H9 (cell line): ENCODE results near the gene SDC3. TPM values are rescaled to one million over a fixed set of nuclear protein-coding genes. Genes with fewer than 3 reads are reported as not detected.

Source experiments
- DNase-seq: peaks from one replicate; pipeline ENCODE4 v3.0.0-alpha.2; 2017
- H2AFZ ChIP-seq: one replicate; pipeline ENCODE4 v1.6.1; 2013; ENCODE audit warnings: mild to moderate bottlenecking, low read length, control low read depth, moderate library complexity
- H2AK5ac ChIP-seq: 2 replicates; pipeline ENCODE4 v1.6.1; 2013; ENCODE audit warnings: low read length, control low read depth, mixed read lengths; ENCODE audit not compliant: insufficient read length
- H2BK120ac ChIP-seq: one replicate; pipeline ENCODE4 v1.6.1; 2013; ENCODE audit warnings: low read depth, mild to moderate bottlenecking, low read length, control low read depth, inconsistent platforms; ENCODE audit not compliant: poor library complexity, severe bottlenecking
- H2BK12ac ChIP-seq: 2 replicates; pipeline ENCODE4 v1.6.1; 2013; ENCODE audit warnings: low read length, control low read depth, mixed read lengths, low read depth; ENCODE audit not compliant: insufficient read length
- H2BK15ac ChIP-seq: 2 replicates; pipeline ENCODE4 v1.6.1; 2013; ENCODE audit warnings: low read depth, low read length, control low read depth
- H2BK20ac ChIP-seq: one replicate; pipeline ENCODE4 v1.6.1; 2013; ENCODE audit warnings: low read depth, mild to moderate bottlenecking, low read length, control low read depth, inconsistent platforms; ENCODE audit not compliant: poor library complexity, severe bottlenecking
- H2BK5ac ChIP-seq: 2 replicates; pipeline ENCODE4 v1.6.1; 2013; ENCODE audit warnings: low read length, control low read depth, mixed read lengths; ENCODE audit not compliant: insufficient read length
- H3K14ac ChIP-seq: 2 replicates; pipeline ENCODE4 v1.6.1; 2013; ENCODE audit warnings: low read length, control low read depth; ENCODE audit not compliant: insufficient read depth
- H3K18ac ChIP-seq: 2 replicates; pipeline ENCODE4 v1.6.1; 2013; ENCODE audit warnings: low read depth, mild to moderate bottlenecking, mixed read lengths, low read length, control low read depth; ENCODE audit not compliant: insufficient read length
- H3K23ac ChIP-seq: 2 replicates; pipeline ENCODE4 v1.6.1; 2013; ENCODE audit warnings: low read length, control low read depth, mixed read lengths, low read depth; ENCODE audit not compliant: insufficient read length
- H3K23me2 ChIP-seq: 2 replicates; pipeline ENCODE4 v1.6.1; 2013; ENCODE audit warnings: low read depth, mild to moderate bottlenecking, mixed read lengths, low read length, control low read depth; ENCODE audit not compliant: insufficient read length, poor library complexity, severe bottlenecking
- H3K27ac ChIP-seq: 2 replicates; pipeline ENCODE4 v1.5.1; 2013; ENCODE audit warnings: low read length, control low read depth, mixed read lengths, low read depth; ENCODE audit not compliant: insufficient read length
- H3K27me3 ChIP-seq: 2 replicates; pipeline ENCODE4 v1.6.1; 2013; ENCODE audit warnings: low read length, control low read depth, inconsistent platforms; ENCODE audit not compliant: insufficient read depth
- H3K4ac ChIP-seq: 2 replicates; pipeline ENCODE4 v1.6.1; 2013; ENCODE audit warnings: low read depth, mild to moderate bottlenecking, control low read depth, inconsistent platforms, low read length, moderate library complexity
- H3K4me1 ChIP-seq: 2 replicates; pipeline ENCODE4 v1.6.1; 2013; ENCODE audit warnings: low read length, control low read depth, inconsistent platforms; ENCODE audit not compliant: insufficient read depth
- H3K4me2 ChIP-seq: 2 replicates; pipeline ENCODE4 v1.6.1; 2013; ENCODE audit warnings: low read length, control low read depth, mixed read lengths; ENCODE audit not compliant: insufficient read length, insufficient read depth
- H3K56ac ChIP-seq: 2 replicates; pipeline ENCODE4 v1.6.1; 2013; ENCODE audit warnings: low read depth, mild to moderate bottlenecking, mixed read lengths, low read length, control low read depth; ENCODE audit not compliant: insufficient read length
- H3K79me1 ChIP-seq: 2 replicates; pipeline ENCODE4 v1.6.1; 2013; ENCODE audit warnings: low read depth, mild to moderate bottlenecking, moderate library complexity, low read length, control low read depth, inconsistent platforms; ENCODE audit not compliant: insufficient read depth, poor library complexity, severe bottlenecking
- H3K79me2 ChIP-seq: 2 replicates; pipeline ENCODE4 v1.6.1; 2013; ENCODE audit warnings: low read length, control low read depth, inconsistent platforms; ENCODE audit not compliant: insufficient read depth
- H3K9ac ChIP-seq: 2 replicates; pipeline ENCODE4 v1.6.1; 2013; ENCODE audit warnings: low read length, control low read depth, mixed read lengths; ENCODE audit not compliant: insufficient read length; ENCODE audit errors: extremely low read depth
- H3K9me3 ChIP-seq: one replicate; pipeline ENCODE4 v1.6.1; 2013; ENCODE audit warnings: low read depth, low read length, inconsistent platforms; ENCODE audit not compliant: control insufficient read depth
- H3T11ph ChIP-seq: one replicate; pipeline ENCODE4 v1.6.1; 2013; ENCODE audit warnings: mild to moderate bottlenecking, low read length, control low read depth, inconsistent platforms
- H4K20me1 ChIP-seq: one replicate; pipeline ENCODE4 v1.6.1; 2013; ENCODE audit not compliant: control insufficient read depth, insufficient read length, insufficient read depth
- H4K5ac ChIP-seq: 2 replicates; pipeline ENCODE4 v1.6.1; 2013; ENCODE audit warnings: low read depth, mild to moderate bottlenecking, mixed read lengths, low read length, control low read depth; ENCODE audit not compliant: insufficient read length
- H4K8ac ChIP-seq: replicated peaks from 2 replicates; pipeline ENCODE4 v1.6.1; 2013; ENCODE audit warnings: low read length, control low read depth, mixed read lengths, low read depth; ENCODE audit not compliant: insufficient read length
- H4K91ac ChIP-seq: 2 replicates; pipeline ENCODE4 v1.6.1; 2013; ENCODE audit warnings: low read depth, mild to moderate bottlenecking, moderate library complexity, mixed read lengths, low read length, control low read depth; ENCODE audit not compliant: insufficient read length
- H3K27ac Mint-ChIP-seq, 3 experiments: 2 replicates in 2 of 3; 3 replicates in 1 of 3; pipeline ENCODE4 v1.8.0; 2020 to 2021; ENCODE audit warnings: mixed read lengths in 3 of 3, mild to moderate bottlenecking in 1 of 3, moderate library complexity in 1 of 3
- H3K27me3 Mint-ChIP-seq: 2 replicates; pipeline ENCODE4 v1.8.0; 2021; ENCODE audit warnings: low read depth, mild to moderate bottlenecking, moderate library complexity, mixed read lengths
- H3K36me3 Mint-ChIP-seq, 3 experiments: 2 replicates in 2 of 3; 3 replicates in 1 of 3; pipeline ENCODE4 v1.8.0; 2020 to 2021; ENCODE audit warnings: low read depth in 3 of 3, mixed read lengths in 3 of 3; ENCODE audit not compliant: insufficient read depth in 1 of 3
- H3K4me1 Mint-ChIP-seq, 2 experiments: 2 replicates each; pipeline ENCODE4 v1.8.0; 2020; ENCODE audit warnings: mixed read lengths in 2 of 2
- H3K4me3 Mint-ChIP-seq, 2 experiments: 2 replicates in 1 of 2; 3 replicates in 1 of 2; pipeline ENCODE4 v1.8.0; 2020 to 2021; ENCODE audit warnings: mild to moderate bottlenecking in 2 of 2, mixed read lengths in 2 of 2, moderate library complexity in 1 of 2
- H3K9me3 Mint-ChIP-seq, 2 experiments: 2 replicates in 1 of 2; 3 replicates in 1 of 2; pipeline ENCODE4 v1.8.0; 2020; ENCODE audit warnings: mild to moderate bottlenecking in 2 of 2, mixed read lengths in 2 of 2, moderate library complexity in 1 of 2
- CTCF ChIP-seq: fragments of 200-600 bp; sonication (generic); conservative IDR thresholded peaks from 3 replicates; pipeline ENCODE4 v1.8.0; 2021; ENCODE audit warnings: antibody characterized with exemption, mild to moderate bottlenecking
- WGBS: extraction: QIAGEN DNeasy Blood & Tissue Kit; methylation state at CpG from one replicate; pipeline ENCODE4 v1.1.7; 2013; ENCODE audit warnings: missing lambda C conversion rate, low lambda C conversion rate, mixed read lengths; ENCODE audit not compliant: insufficient read length; ENCODE audit errors: extremely low coverage; 5-methylcytosine and 5-hydroxymethylcytosine counted together
- total RNA-seq: library from RNA; stranded (reverse); gene quantifications from 2 replicates; pipeline ENCODE4 v1.2.1, GENCODE V29; 2021

Gene SDC3
- total RNA-seq, 1 experiment from 2014 or later: 25.9 TPM

- Histone ChIP-seq H3K27me3 (no peaks in the 10 kb centered on the region), H3K4ac (no peak overlapping the region)
Observed at GRCh38 chr1:30842697-30843354, 65.7 kb downstream of the SDC3 start.

More at GRCh38 chr1:30842697-30843354, 65.7 kb downstream of the SDC3 start:
- Histone ChIP-seq H2BK5ac (no peak overlapping the region), H3K14ac (no peak overlapping the region), H3K18ac (no peak overlapping the region), H2BK15ac (no peak overlapping the region), H3K79me2 (no peaks in the 10 kb centered on the region), H2BK120ac (no peak overlapping the region), H4K20me1 (no peaks in the 10 kb centered on the region), H3K4me1 (peaks cover 7% of the 10 kb centered on the region; the same call in 1 of the 2 replicates), H4K8ac (no peak overlapping the region), H3K79me1 (no peaks in the 10 kb centered on the region), H2BK20ac (no peak overlapping the region), H3K23ac (no peak overlapping the region), H3K9ac (no peak overlapping the region), H2AK5ac (no peak overlapping the region), H3K9me3 (no peaks in the 10 kb centered on the region), H4K91ac (no peak overlapping the region), H3K23me2 (no peaks in the 10 kb centered on the region), H3K4me2 (no peak overlapping the region), H4K5ac (no peak overlapping the region), H3K27ac (no peak overlapping the region), H3T11ph (no peak overlapping the region), H2BK12ac (no peak overlapping the region), H3K56ac (no peak overlapping the region), H2AFZ (no peak overlapping the region)
- H3K9me3 Mint-ChIP-seq: no peaks in the 10 kb centered on the region; a peak in 1 of 5 replicates
- DNase-seq: no peak
- H3K36me3 Mint-ChIP-seq: no peaks in the 10 kb centered on the region
- H3K4me1 Mint-ChIP-seq: peaks cover 67 to 73% of the 10 kb centered on the region in 2 experiments
- WGBS: no CpG with 5 or more reads among the region's 7 CpGs
- no peak overlapping the region; a peak in 1 of 5 replicates for H3K4me3 Mint-ChIP-seq
- H3K27me3 Mint-ChIP-seq: peaks cover 59% of the 10 kb centered on the region
- TF ChIP-seq CTCF: no peak
- H3K27ac Mint-ChIP-seq: peak overlapping the region in 1 of 3 experiments; percentile 23; a peak in 3 of 7 replicates
